GM21737 (cell line): Measurements from ENCODE around the gene CPNE4.

Source experiments
- ATAC-seq: cut with Tn5 transposase; IDR thresholded peaks from one replicate; pipeline ENCODE4 v1.9.1; 2021; ENCODE audit warnings: mild to moderate bottlenecking, moderate library complexity; ENCODE audit not compliant: unreplicated experiment

CPNE4 gene

DNA sequence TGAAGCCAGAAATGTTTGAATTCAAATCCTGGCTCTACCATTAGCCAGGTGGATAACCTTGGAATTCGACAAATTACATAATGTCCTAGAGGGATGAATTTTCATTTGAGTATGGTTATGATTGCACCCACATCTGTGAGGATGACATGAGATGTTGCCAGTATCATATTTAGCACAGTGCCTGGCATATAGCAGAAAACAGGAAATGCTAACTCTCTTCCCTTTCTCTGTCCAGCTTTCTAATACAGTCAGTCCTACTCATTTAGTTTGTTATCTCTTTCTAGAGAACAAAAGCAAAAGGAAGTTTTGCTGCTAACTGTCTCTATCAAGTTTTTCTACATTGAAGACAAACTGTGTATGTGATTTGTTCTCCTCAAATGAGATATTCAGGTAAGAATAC, 231.7 kb downstream of the CPNE4 start:
- no peak for ATAC-seq

DNA sequence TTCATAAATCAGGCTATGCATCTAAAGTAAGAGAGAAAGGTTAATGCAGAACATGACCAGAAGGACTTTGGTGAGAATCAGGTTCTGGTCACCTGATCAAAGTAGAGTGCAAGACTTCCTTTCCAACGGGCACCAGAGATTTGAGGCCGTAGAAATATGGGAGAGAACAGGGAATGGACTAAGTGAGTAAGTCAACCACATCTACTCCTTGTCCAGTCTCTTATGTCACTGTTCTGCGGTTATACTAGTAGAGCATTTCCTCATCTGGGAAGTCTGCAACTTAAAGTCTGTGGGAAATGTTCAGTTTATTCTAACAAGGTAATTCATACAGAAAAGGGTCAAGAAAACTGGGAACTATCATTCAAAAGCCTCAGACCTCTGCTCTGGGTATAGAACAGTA, 232.8 kb downstream of the CPNE4 start:
- no peak for ATAC-seq

DNA sequence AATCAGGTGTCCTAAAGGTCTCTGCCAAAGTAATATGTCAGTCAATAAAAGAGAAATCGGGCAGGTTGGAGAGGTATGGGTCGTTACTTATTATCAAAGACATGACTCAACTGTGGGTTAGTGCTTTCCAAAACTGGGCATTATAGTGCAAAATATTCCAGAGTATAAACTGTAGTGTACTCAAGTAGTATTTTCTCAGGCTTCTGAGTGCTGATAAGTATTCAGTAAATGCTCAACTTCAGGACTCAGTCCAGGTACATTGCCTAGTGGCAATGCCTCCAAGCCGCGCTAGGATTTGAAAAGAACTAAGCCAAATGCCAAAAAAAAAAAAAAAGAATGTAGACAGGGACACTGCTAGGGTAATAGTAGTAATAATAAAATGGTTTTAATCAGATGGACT, 233.2 kb downstream of the CPNE4 start:
- ATAC-seq = no peak

DNA sequence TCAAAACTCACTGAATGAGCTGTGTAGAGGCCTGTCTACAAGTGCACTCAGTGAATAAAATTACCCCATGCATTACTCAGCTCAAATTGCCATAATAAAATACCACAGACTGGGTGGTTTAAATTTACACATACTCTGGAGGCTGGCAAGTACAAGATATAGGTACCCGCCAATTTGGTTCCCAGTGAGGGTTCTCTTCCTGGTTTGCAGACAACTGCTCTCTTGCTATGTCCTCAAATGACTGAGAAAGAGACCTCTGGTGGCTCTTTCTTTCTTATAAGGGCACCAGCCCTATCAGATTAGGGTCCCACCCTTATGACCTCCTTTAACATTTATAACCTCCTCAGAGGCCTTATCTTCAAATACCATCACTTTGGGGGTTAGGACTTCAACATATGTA, 237.0 kb downstream of the CPNE4 start:
- ATAC-seq = no peak

DNA sequence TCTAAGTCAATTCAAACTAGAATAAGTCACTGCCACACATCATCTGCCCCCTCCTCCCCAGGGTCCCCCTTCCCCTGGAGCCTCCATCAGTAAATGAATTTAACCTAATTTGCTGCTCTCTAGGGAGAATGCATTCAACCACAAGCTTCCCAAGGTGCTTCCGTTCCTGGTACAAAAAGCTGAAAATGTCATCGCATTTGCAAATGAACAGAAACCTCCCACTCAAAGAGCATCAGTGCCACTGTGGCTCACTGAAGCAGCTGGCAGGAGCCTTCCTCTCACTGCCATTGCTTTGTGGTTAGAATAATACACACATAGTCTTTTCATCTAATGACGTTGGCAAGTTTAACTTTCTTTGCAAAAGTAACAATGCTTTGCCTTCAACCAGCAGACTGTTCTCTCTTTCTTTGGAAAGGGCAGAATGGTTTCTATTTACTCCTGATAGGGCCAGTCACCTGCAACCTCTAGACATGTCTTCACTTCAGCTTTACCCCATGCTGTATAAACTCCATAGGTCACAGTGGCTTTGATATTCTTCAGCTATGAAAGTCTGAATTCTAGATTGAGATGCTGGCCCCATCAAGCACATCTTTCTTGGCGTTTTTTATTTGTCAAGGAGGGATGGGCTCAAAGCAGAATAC, 238.1 kb downstream of the CPNE4 start:
- peak; percentile 66 for ATAC-seq

DNA sequence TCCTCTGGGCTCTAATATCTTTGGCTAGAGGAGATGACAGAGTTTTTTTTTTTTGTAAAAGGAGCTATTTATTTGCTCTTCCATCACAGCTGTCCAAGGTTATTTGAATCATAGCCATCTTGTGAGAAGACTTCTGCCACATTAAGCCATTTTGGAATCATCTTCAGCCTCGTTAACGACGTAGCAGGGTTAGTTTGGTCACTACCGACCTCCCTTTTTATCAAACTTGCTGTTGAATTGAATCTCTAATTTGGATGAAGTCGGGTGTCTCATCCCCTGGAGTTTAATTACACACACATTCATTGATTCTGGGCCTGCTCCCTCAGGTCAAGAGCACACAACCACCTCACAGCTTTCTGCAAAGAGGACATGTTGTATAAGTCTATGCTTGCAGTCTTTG, 238.7 kb downstream of the CPNE4 start:
- ATAC-seq = no peak

DNA sequence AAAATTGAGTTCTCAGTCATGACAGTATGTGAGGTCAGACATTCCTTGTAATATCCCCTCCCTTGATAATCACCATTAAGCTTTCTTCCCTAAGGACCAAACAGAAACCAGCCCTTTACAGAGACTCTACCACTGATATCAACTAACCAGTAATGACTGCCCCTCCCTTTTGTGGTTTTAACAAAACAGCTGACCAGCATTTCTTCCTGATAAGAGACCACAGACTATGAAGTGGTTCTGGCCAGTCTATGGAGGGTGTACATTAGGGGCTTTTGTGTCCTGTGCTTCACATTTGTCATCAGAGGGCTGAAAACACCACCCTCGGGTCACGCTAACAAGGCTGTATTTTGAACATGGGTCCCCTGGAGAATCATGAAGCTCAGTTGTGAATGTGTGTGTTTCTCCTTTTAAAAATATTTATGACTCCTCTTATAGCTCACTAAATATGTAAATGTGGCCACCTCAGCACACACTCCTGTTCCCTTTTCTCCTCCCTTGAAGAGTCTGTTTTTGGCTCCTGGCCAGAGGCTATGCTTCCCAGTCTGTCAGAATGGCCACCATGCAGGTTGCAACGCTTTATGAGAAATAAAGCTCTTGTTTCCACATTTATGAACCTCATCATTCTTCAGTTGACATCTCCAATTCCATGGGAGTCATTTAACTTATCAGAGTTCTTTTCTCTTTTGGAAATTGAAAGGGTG, 239.3 kb downstream of the CPNE4 start:
- no peak for ATAC-seq

DNA sequence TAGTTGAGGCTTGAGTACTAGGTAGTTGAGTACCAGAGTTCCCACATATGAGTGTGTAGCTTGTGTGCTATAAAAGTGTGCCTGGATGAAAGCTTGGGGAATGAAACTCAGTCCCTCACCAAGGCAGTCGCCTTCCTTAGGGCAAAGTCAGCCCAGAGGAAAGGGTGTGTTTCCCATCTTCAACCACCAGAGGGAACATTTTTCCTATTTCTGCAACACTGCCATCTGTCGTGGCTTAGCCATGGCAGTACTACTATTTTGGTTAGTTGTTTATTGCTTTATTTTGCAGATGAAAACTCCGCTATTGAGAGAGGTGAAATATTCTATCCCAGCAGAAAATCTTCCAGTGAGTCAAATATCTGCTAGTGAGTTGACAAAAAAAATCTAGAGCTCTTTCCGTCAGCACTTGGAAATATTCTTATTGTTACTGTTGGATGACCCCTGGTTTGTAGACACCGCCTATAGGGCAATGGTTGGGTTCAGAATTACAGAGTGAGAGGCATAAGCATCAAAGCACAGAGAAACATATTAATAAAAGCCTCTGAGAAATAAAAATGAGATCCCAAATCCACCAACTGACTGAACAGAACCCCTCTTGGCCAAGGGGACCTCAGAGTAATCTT, 239.9 kb downstream of the CPNE4 start:
- ATAC-seq = peak; percentile 60

DNA sequence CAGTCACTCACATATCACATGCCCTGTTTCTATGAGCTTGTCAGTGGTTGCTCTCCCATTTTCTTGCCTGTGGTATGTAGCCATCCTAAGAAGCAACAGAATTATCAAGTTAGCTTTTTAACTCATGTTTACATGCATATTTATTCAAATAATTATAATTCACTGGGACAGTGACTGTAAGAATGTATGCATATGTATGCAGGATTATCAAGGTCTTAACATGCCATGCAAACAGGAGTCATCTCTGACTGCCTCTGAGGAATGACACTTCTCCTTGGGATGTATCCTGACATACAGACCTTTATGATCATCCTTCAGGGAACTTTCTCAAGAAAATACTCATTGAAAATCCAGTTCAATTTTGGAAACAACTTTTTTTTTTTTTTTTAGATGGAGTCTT, 240.9 kb downstream of the CPNE4 start:
- ATAC-seq = no peak

DNA sequence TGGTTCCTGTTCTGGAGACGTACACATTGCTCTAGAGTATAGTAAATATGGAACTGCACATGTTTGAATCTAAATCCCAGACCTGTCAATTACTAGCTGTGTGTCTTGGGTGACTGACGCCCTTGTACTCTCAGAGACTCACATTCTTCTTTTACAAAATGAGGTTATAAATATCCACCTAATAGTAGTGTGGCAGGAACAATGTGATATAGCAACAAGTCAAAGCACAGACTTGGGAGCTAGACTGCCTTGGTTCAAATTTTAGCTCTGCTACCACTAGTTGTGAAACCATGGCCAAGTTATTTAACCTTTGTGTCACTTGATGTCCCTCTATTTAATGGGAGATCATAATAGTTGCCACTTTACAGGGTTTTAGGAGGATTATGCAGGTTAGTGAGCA, 245.6 kb downstream of the CPNE4 start:
- no peak for ATAC-seq

DNA sequence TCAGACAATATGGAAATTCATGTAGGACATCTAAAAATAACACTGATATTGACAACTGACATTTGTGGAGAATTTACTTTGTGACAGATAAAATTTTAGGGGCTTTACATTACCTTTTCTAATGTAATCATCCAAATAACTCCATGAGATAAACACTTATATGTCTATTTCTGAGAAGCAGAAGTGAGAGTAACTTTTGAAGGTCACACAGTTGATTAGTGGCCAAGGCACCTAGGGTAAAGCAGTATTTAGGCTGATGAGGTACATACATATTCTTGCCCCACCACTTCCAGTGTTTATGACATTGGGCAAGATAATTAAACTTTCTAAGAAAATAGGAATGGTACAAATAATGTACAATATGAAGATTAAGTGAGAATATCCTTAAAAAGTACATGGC, 248.4 kb downstream of the CPNE4 start:
- ATAC-seq = no peak

DNA sequence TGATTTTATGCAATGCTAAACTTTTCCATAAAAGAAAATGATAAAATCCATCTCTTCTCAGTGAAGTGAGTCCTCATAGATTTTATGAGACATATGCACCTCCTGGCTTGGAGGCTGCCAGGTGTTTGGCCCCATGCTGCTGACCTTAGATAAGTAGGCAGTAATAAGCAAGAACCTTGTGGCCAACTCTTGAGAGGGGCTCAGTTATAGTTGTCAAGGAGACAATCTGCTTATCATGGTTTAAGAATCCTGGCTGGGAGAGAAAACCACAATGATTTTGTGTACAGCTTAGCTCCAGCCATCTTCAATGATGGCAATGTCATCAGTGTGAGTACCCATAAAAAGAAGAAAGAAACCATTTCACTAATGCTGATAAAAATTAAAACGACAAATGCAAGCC, 252.1 kb downstream of the CPNE4 start:
- ATAC-seq = no peak

DNA sequence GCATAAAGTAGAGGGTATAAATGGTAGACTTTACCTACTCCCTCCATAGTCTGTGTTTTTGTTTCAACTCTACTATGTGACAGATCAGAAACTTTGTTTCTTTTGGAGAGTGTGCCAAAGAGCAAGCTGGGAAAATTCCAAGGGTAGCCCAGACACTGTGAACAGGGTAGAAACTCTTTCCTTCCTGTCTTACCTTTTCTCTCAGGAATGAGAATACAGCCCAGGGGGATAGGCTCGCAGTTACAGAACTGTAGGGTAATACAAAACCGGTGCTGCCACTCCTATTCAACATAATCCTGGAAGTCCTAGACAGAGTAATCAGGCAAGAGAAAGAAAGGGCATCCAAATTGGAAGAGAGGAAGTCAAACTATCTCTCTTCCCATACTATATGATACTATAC, 256.3 kb downstream of the CPNE4 start:
- ATAC-seq = no peak

DNA sequence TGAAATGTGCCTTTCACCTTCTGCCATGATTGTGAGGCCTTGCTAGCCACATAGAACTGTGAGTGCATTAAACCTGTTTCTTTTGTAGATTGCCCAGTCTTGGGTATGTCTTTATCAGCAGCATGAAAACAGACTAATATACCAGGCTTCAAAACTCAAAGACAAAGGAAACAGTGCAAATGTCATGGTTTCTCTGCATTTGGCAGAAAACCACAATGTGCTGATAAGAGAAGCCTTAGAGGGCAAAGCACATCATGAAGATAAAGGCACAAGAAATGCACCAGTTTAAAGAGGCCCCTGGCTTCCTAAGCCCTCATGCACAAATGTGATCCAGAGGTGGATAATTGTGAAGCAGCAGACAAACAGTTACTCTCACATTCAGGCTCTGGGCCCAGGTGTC, 259.2 kb downstream of the CPNE4 start:
- no peak for ATAC-seq

DNA sequence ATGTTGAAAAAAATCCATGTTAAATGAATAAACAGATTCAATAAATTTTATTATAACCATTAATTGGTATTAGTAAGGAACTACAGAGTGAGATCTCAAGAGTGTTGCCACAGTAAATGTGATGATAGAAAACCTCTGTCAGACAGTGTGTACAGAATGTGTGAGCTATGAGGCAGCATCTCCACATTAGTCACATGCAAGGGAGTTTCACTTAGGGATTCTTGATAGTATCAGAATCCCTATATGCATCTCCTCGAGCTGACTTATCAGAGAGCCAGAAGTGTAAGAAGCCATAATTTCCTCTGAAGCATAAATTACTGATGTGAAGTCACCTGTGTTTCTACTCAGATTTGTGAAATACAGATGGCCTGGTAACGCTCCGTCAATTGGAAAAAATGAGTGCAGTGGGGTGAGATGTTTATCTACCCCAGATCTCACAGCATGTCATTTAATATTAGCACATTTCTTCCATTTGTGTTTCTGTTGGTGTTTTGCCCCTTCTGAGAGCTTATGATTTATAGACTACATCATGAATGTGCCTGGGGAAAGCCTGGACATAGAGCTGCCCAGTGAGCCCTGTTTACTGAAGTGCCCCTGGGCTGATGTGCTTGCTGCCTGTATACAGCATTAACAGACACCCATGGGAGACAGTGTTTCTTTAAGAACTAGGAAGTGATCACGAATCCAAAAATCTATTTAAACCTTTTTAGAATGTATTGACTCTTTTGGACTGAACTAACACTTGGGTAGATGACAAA, 262.4 kb downstream of the CPNE4 start:
- no peak for ATAC-seq

DNA sequence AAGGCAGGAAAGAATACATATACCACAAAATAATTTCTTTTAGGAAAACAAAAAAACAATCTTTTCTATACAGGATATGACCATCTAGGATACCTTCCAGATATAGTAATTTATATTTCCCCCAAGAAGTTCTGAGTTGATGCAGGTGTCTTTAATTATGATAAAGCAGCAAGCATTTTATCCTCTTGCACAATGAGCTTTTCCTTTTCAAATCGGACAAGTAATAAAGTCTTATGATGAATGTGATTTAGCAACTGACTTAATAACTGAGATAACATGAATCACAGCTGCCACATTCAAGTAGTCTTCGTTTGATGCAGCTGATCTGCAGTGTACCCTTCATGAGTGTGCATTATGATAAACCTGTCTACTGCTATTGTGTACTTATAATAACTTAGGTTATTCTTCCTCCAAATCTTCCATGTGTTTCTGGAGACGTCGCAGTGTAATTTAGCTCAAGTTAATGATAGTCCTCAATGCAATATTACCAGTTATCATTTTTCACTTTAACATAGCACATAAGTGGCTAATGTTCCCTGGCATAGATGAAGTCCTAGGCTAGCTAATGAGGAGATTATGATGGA, 271.7 kb downstream of the CPNE4 start:
- ATAC-seq = no peak

DNA sequence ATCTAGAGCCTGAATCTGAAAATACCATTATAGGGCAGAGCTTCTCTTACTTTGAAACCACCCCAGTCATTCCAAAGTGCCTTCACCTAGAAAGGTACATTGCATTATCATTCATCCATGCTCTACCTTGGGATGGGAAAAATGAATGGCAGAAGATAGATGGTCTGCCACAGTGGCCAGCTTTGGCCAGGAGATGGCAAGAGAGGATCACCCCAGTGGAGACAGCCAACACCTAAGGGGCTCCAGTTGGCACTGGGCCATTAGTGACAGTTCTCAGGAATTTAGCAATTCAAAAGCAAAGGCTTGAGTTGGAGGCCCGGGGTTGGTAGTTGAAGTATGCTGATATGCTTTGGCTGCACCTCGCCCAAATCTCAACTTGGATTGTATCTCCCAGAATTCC, 278.4 kb downstream of the CPNE4 start:
- no peak for ATAC-seq

DNA sequence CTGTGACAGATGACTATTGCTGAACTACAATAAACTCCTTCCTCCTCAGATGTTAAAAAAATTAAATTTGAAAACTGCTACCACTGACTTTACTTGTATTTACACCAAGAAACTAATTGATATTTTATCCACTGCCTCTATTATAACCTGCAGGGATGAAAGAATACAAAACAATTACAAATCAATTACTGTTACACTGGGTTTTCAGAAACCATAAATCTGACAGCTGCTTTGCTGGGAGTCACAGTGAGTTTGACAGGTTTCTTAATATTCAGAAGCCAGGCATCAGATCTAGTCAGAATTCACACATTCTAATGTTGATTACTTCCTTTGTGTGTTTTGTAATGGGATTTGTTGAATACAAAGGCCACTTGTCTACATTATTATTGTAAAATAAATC, 279.4 kb downstream of the CPNE4 start:
- ATAC-seq = no peak

DNA sequence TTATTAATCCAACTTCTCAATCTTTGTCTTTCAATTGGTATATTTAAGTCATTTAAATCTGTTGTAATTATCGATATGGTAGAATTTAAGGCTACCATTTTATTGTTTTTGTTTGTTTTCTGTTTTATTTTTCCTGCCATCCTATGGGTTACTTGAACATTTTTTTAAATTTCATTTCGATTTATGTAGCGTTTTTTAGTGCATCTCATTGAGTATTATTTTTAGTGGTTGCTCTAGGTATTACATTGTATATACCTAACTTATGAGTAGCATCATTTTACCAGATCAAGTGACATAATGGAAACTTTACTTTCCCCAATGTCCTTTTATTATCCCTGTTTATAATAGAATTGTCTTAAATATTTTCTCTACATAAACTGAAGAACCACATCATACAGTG, 284.6 kb downstream of the CPNE4 start:
- ATAC-seq = no peak

DNA sequence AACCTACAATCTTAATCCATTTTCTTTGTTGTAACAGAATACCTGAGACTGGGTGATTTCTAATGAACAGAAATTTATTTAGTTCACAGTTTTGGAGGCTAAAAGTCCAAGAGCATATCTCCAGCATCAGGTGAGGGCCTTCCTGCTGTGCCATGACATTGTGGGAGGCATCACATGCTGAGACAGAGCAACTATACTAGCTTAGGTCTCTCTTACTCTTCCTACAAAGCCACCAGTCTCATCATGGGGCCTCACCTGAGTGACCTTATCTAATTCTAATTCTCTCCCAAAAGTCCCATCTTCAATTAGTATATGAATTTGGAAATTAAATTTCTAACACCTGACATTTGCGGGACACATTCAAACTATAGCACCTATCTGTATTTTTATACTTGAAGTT, 285.0 kb downstream of the CPNE4 start:
- no peak for ATAC-seq

DNA sequence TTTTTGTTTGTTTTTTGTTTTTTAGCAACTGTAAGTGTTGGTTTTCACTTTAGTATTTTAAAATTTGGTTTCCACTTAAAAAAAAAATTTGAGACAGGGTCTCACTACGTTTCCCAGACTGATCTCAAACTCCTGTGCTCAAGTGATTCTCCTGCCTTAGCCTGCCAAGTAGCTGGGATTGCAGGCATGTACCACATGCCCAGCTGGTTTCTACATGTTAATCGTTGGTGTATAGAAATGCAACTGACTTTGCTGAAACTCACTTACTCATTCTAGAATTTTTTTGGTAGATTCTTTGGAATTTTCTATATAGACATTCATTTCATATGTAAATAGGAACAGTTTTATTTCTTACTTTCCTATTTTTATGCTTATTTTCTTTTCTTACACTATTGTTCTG, 287.3 kb downstream of the CPNE4 start:
- ATAC-seq = no peak
